GM21723 (cell line): ENCODE data around the gene CRTC1.

Experiments used
- ATAC-seq: cut with Tn5 transposase; IDR thresholded peaks from one replicate; pipeline ENCODE4 v1.9.1; 2021; ENCODE audit warnings: mild to moderate bottlenecking, moderate library complexity; ENCODE audit not compliant: unreplicated experiment

The CRTC1 gene

GRCh38 chr19:18699403-18700054 lies 16.0 kb downstream of the CRTC1 start:
- ATAC-seq, result no peak

GRCh38 chr19:18700501-18701249 lies 17.2 kb downstream of the CRTC1 start:
- ATAC-seq, result peak; percentile 65

- ATAC-seq, result peak; percentile 17
Observed at GRCh38 chr19:18701250-18701608, 17.7 kb downstream of the CRTC1 start.

GRCh38 chr19:18704054-18704453 lies 20.6 kb downstream of the CRTC1 start:
- ATAC-seq, result no peak

GRCh38 chr19:18704971-18705370 lies 21.5 kb downstream of the CRTC1 start:
- no peak for ATAC-seq

GRCh38 chr19:18708452-18709231 lies 25.2 kb downstream of the CRTC1 start:
- ATAC-seq, result no peak

- no peak for ATAC-seq
Observed at GRCh38 chr19:18709546-18709945, 26.1 kb downstream of the CRTC1 start.

- no peak for ATAC-seq
Observed at GRCh38 chr19:18710186-18710585, 26.7 kb downstream of the CRTC1 start.

- ATAC-seq, result no peak
Observed at GRCh38 chr19:18710996-18711751, 27.7 kb downstream of the CRTC1 start.

GRCh38 chr19:18711893-18712292 lies 28.4 kb downstream of the CRTC1 start:
- no peak for ATAC-seq

- no peak for ATAC-seq
Observed at GRCh38 chr19:18712981-18713380, 29.5 kb downstream of the CRTC1 start.

GRCh38 chr19:18713550-18714117 lies 30.2 kb downstream of the CRTC1 start:
- no peak for ATAC-seq

GRCh38 chr19:18715416-18715815 lies 31.9 kb downstream of the CRTC1 start:
- no peak for ATAC-seq

- ATAC-seq, result no peak
Observed at GRCh38 chr19:18716857-18717256, 33.4 kb downstream of the CRTC1 start.

- ATAC-seq, result no peak
Observed at GRCh38 chr19:18717601-18718000, 34.1 kb downstream of the CRTC1 start.

GRCh38 chr19:18718015-18718526 lies 34.6 kb downstream of the CRTC1 start:
- ATAC-seq, result no peak

- no peak for ATAC-seq
Observed at GRCh38 chr19:18718846-18719458, 35.5 kb downstream of the CRTC1 start.

- ATAC-seq, result no peak
Observed at GRCh38 chr19:18719541-18719940, 36.1 kb downstream of the CRTC1 start.

GRCh38 chr19:18723871-18724377 lies 40.4 kb downstream of the CRTC1 start:
- ATAC-seq, result no peak
